Stomach (tissue), 4 donors: ENCODE data around the gene TYW3.
"Not testable (repeated sequence)": the region's sequence is repeated elsewhere in the genome, so short reads cannot be mapped to it uniquely, and the experiment has no call there.

ENCODE experiments used
- CTCF ChIP-seq, 7 experiments: fragments of 450-650 bp in 4 of 7; fragments of 200-600 bp in 3 of 7; sonication (generic) in 3 of 7; IDR thresholded peaks; one replicate each; pipeline ENCODE4 v1.5.1; 2016 to 2019; ENCODE audit warnings: antibody characterized with exemption in 7 of 7, control low read depth in 2 of 7, mild to moderate bottlenecking in 1 of 7
- POLR2A ChIP-seq, 4 donors: fragments of 450-650 bp; IDR thresholded peaks; one replicate each; pipeline ENCODE4 v1.6.1; 2016; ENCODE audit warnings: antibody characterized with exemption in 4 of 4, control low read depth in 2 of 4, mild to moderate bottlenecking in 1 of 4, moderate library complexity in 1 of 4

- not testable (repeated sequence) for TF ChIP-seq CTCF, POLR2A (IDR thresholded peaks at IDR 0.05)
Measured at GRCh38 chr1:74740307-74740980, 7.5 kb downstream of the TYW3 start.
